GM18907 (cell line): ENCODE data around the gene SLC34A1.

ENCODE experiments used
- ATAC-seq: cut with Tn5 transposase; IDR thresholded peaks from one replicate; pipeline ENCODE4 v1.9.1; 2021; ENCODE audit warnings: mild to moderate bottlenecking, moderate library complexity; ENCODE audit not compliant: unreplicated experiment

SLC34A1 gene

GRCh38 chr5:177385720-177386119, 1.5 kb downstream of the SLC34A1 start:
- ATAC-seq = no peak

- ATAC-seq = no peak
These were observed 2.3 kb downstream of the SLC34A1 start for GRCh38 chr5:177386542-177386941.

GRCh38 chr5:177387405-177387804, 3.2 kb downstream of the SLC34A1 start:
- ATAC-seq = no peak

- ATAC-seq = no peak
These were observed 4.4 kb downstream of the SLC34A1 start for GRCh38 chr5:177388521-177389052.

- ATAC-seq = no peak
These were observed 5.3 kb downstream of the SLC34A1 start for GRCh38 chr5:177389241-177390169.

GRCh38 chr5:177390363-177391300, 6.4 kb downstream of the SLC34A1 start:
- ATAC-seq = peak; percentile 54

GRCh38 chr5:177392765-177393164, 8.5 kb downstream of the SLC34A1 start:
- no peak for ATAC-seq

- ATAC-seq = no peak
These were observed 9.1 kb downstream of the SLC34A1 start for GRCh38 chr5:177393206-177393765.

- no peak for ATAC-seq
These were observed 9.8 kb downstream of the SLC34A1 start for GRCh38 chr5:177393990-177394389.

GRCh38 chr5:177396078-177396477, 11.8 kb downstream of the SLC34A1 start:
- ATAC-seq = no peak

GRCh38 chr5:177396807-177397206, 12.6 kb downstream of the SLC34A1 start:
- no peak for ATAC-seq

- ATAC-seq = no peak
These were observed 13.7 kb downstream of the SLC34A1 start for GRCh38 chr5:177397875-177398390.

- ATAC-seq = no peak
These were observed 16.0 kb downstream of the SLC34A1 start, which contains the start of gene PFN3 for GRCh38 chr5:177399997-177400868. Gene PFN3, minus strand, starts transcription at chr5:177400661. Its CDS starts 85 bp downstream, at chr5:177400576.

- ATAC-seq = no peak
These were observed 18.2 kb downstream of the SLC34A1 start for GRCh38 chr5:177402271-177403043.

GRCh38 chr5:177403102-177403791, 19.0 kb downstream of the SLC34A1 start:
- ATAC-seq = peak; percentile 28

- peak; percentile 81 for ATAC-seq
These were observed 19.8 kb downstream of the SLC34A1 start for GRCh38 chr5:177403792-177404640.

GRCh38 chr5:177404641-177405179, 20.5 kb downstream of the SLC34A1 start:
- ATAC-seq = no peak
